Natural killer cell treated with Interleukin-12 subunit alpha and Interleukin-12 subunit beta and Interleukin-15 and Interleukin-18, amount 100 ng/mL, for 72 hours (primary cell): ENCODE results near the gene CA7. TPM values are rescaled to one million over a fixed set of nuclear protein-coding genes. Genes with fewer than 3 reads are reported as not detected.

Source experiments
- ATAC-seq, 2 donors: fragments of 150-1000 bp; cut with Tn5 transposase in 1 of 2; sonication (Bioruptor Pico), chemical (Tn5 transposase) in 1 of 2; 2 replicates each; pipeline ENCODE4 v1.10.0; 2021
- DNase-seq: peaks from one replicate; pipeline ENCODE4 v3.0.0; 2022; ENCODE audit warnings: low spot score
- H3K27ac Mint-ChIP-seq, 2 donors: 1 replicate in 1 of 2; 2 replicates in 1 of 2; pipeline ENCODE4 v1.8.0; 2022; ENCODE audit warnings: mixed read lengths in 2 of 2, mild to moderate bottlenecking in 1 of 2, moderate library complexity in 1 of 2
- H3K27me3 Mint-ChIP-seq, 2 donors: 1 replicate in 1 of 2; 2 replicates in 1 of 2; pipeline ENCODE4 v1.8.0; 2022; ENCODE audit warnings: mixed read lengths in 2 of 2
- H3K36me3 Mint-ChIP-seq: one replicate; pipeline ENCODE4 v1.8.0; 2022; ENCODE audit warnings: mixed read lengths
- H3K4me1 Mint-ChIP-seq, 2 donors: 1 replicate in 1 of 2; 2 replicates in 1 of 2; pipeline ENCODE4 v1.8.0; 2022; ENCODE audit warnings: low read depth in 2 of 2, mixed read lengths in 2 of 2, mild to moderate bottlenecking in 1 of 2
- H3K4me3 Mint-ChIP-seq: one replicate; pipeline ENCODE4 v1.8.0; 2022; ENCODE audit warnings: mixed read lengths
- H3K9me3 Mint-ChIP-seq: 2 replicates; pipeline ENCODE4 v1.8.0; 2022; ENCODE audit warnings: mixed read lengths
- total RNA-seq, 2 donors: library from RNA; stranded (reverse); gene quantifications; one replicate each; pipeline ENCODE4 v1.2.3, GENCODE V29; 2022

Gene CA7
- total RNA-seq, result not detected

DNA sequence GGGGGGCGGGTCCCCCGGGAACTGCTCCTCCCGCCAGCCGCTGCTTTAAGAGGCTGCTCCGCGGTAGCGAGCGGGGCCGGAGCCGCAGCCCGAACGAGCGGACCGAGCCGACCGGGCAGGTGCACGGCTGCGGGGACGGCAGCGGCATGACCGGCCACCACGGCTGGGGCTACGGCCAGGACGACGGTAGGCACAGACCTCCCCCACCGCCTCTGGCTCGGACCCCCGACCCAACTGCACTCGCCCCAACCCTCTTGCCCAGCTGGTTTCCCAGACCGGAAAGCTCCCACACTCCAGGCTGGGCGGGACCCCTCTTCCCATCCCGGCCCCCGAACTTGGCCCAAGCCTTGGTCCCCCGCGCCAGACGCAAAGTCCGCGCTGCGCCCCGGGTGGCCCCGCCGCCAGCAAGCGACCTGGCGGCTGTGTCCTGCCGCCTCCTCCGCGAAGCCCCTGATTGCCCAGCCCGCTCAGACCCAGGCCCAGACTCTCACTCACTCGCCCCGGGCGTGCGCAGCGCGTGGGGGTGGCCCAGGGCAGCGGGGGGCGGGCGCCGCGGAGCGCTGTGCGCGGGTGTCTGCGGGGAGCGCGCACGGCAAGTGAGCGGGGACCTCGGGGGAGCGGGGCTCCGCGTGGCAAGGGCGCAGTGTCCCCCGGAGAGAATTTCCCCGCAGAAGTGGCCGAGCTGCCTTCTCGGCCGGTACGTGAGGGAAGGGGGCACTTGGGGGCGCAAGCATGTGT is at the start of gene CA7:
Gene CA7 (plus strand): TSS at position 73 of the 738 bp plus-strand sequence. CDS start 74 bp downstream, at position 147.
- DNase-seq (no peak), ATAC-seq (peak in 1 of 2 donors; percentile 25)
- no peak within 1 kb of the TSS for H3K27ac Mint-ChIP-seq
- H3K4me3 Mint-ChIP-seq, result peak within 1 kb of the TSS; percentile 34
- H3K4me1 Mint-ChIP-seq, result peaks cover 4 to 6% of the 10 kb centered on the region in 2 donors
- peaks cover 23 to 28% of the 10 kb centered on the region in 2 donors for H3K27me3 Mint-ChIP-seq
- no peaks in the 10 kb centered on the region for H3K9me3 Mint-ChIP-seq
- no peaks in the 10 kb centered on the region for H3K36me3 Mint-ChIP-seq

- H3K36me3 Mint-ChIP-seq, result no peaks in the 10 kb centered on the region
- no peaks in the 10 kb centered on the region for H3K9me3 Mint-ChIP-seq
- no peak overlapping the region for H3K27ac Mint-ChIP-seq
- no peak for DNase-seq
- H3K4me1 Mint-ChIP-seq, result no peaks in the 10 kb centered on the region
- no peak overlapping the region for H3K4me3 Mint-ChIP-seq
- H3K27me3 Mint-ChIP-seq, result no peaks in the 10 kb centered on the region
- ATAC-seq, result no peak
Measured at GRCh38 chr16:66798161-66798560, 46.1 kb upstream of the CA7 start.

- Mint-ChIP-seq H3K27me3 (no peaks in the 10 kb centered on the region), H3K4me3 (no peak overlapping the region)
Measured at GRCh38 chr16:66800856-66801255, 43.4 kb upstream of the CA7 start.

GRCh38 chr16:66801320-66802105 is 42.7 kb upstream of the CA7 start, which contains the start of gene TERB1:
Gene TERB1 (minus strand): TSS chr16:66801584. CDS start chr16:66796798, 4,786 bp downstream.
- Mint-ChIP-seq H3K4me1 (no peaks in the 10 kb centered on the region), H3K27ac (no peak within 1 kb of the TSS), H3K36me3 (peaks cover 22% of the 10 kb centered on the region)

More at GRCh38 chr16:66800856-66801255, 43.4 kb upstream of the CA7 start:
- DNase-seq, result no peak
- Mint-ChIP-seq H3K9me3 (no peaks in the 10 kb centered on the region), H3K27ac (no peak overlapping the region), H3K4me1 (no peaks in the 10 kb centered on the region), H3K36me3 (peaks cover 22% of the 10 kb centered on the region)
- no peak for ATAC-seq

GRCh38 chr16:66802159-66802558 is 42.1 kb upstream of the CA7 start:
- Mint-ChIP-seq H3K36me3 (peaks cover 22% of the 10 kb centered on the region), H3K9me3 (no peaks in the 10 kb centered on the region), H3K4me3 (no peak overlapping the region), H3K27ac (no peak overlapping the region), H3K27me3 (no peaks in the 10 kb centered on the region), H3K4me1 (no peaks in the 10 kb centered on the region)
- DNase-seq (no peak), ATAC-seq (no peak)

More at GRCh38 chr16:66801320-66802105, 42.7 kb upstream of the CA7 start, which contains the start of gene TERB1:
- no peaks in the 10 kb centered on the region for H3K27me3 Mint-ChIP-seq
- no peak within 1 kb of the TSS for H3K4me3 Mint-ChIP-seq
- DNase-seq (no peak), ATAC-seq (peak in 1 of 2 donors; percentile 9)
- H3K9me3 Mint-ChIP-seq, result no peaks in the 10 kb centered on the region

DNA sequence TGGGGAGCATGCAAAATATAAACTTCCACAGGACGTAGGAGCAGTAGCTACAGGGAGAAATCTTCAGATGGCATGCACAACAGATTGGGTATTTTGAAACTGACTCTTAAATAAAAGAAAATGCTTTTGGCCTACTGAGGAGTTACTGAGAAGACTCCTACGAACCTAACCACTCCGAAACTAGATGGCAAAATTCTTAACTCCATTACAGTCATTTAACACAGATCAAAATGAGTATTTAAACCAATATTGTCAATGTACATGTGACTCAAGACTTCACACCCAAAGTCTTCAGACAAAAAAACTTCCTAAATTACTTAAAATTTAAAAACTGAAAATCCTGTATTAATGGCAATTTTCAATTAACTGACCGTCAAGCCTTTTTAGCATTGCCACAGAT is 34.4 kb upstream of the CA7 start:
- Mint-ChIP-seq H3K9me3 (no peaks in the 10 kb centered on the region), H3K27me3 (no peaks in the 10 kb centered on the region), H3K36me3 (peaks cover 14% of the 10 kb centered on the region), H3K4me3 (no peak overlapping the region), H3K4me1 (no peaks in the 10 kb centered on the region), H3K27ac (no peak overlapping the region)
- DNase-seq, result no peak
- peak in 1 of 2 donors; percentile 60 for ATAC-seq

DNA sequence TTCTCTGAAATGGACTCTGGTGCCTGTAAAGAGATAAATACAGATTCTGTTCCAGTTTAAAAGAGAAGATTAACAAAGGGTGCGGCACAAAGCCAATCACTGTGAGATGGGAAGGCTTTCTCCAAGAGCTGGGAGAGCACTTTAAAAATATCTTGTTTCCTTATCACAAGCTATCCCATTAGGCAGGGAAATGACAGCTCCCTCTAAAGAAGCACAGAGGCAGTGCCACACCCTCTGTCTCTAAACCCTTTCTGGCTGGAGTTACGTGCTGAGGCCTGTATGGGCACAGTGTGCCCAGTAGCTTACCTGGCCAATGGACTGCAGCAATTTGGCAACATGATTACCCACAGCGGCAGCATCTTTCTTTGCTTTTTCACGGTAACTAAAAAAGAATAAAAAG is 33.8 kb upstream of the CA7 start:
- H3K27me3 Mint-ChIP-seq, result no peaks in the 10 kb centered on the region
- no peaks in the 10 kb centered on the region for H3K9me3 Mint-ChIP-seq
- ATAC-seq (no peak), DNase-seq (no peak)
- H3K27ac Mint-ChIP-seq, result no peak overlapping the region
- peaks cover 13% of the 10 kb centered on the region for H3K36me3 Mint-ChIP-seq
- no peaks in the 10 kb centered on the region for H3K4me1 Mint-ChIP-seq
- H3K4me3 Mint-ChIP-seq, result no peak overlapping the region

DNA sequence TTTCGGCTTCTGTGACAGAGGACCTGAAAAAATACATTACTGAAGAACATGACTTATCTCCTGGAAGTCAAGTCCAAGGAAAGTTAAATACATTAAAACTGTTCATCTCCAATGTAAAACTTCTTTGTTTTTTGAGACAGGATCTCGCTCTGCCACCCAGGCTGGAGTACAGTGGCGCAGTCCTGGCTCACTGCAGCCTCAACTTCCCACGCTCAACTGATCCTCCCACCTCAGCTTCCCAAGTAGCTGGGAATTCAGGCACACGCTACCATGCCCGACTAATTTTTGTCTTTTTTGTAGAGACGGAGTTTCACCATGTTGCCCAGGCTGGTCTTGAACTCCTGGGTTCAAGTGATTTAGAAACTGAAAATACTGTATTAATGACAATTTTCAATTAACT is 33.2 kb upstream of the CA7 start:
- ATAC-seq (no peak), DNase-seq (no peak)
- Mint-ChIP-seq H3K4me1 (no peaks in the 10 kb centered on the region), H3K9me3 (no peaks in the 10 kb centered on the region), H3K27ac (no peak overlapping the region), H3K27me3 (no peaks in the 10 kb centered on the region), H3K36me3 (peaks cover 8% of the 10 kb centered on the region), H3K4me3 (no peak overlapping the region)

GRCh38 chr16:66814734-66815133 is 29.5 kb upstream of the CA7 start:
- ATAC-seq (no peak), DNase-seq (no peak)
- Mint-ChIP-seq H3K4me3 (no peak overlapping the region), H3K9me3 (no peaks in the 10 kb centered on the region), H3K4me1 (no peaks in the 10 kb centered on the region), H3K27ac (no peak overlapping the region), H3K36me3 (peaks cover 22% of the 10 kb centered on the region), H3K27me3 (no peaks in the 10 kb centered on the region)

GRCh38 chr16:66824006-66824405 is 20.2 kb upstream of the CA7 start:
- peaks cover 17 to 22% of the 10 kb centered on the region in 2 donors for H3K4me1 Mint-ChIP-seq
- H3K36me3 Mint-ChIP-seq, result peaks cover 23% of the 10 kb centered on the region
- no peak overlapping the region for H3K27ac Mint-ChIP-seq
- no peak for DNase-seq
- no peak overlapping the region for H3K4me3 Mint-ChIP-seq
- ATAC-seq, result no peak
- no peaks in the 10 kb centered on the region for H3K9me3 Mint-ChIP-seq
- no peaks in the 10 kb centered on the region for H3K27me3 Mint-ChIP-seq

- H3K27ac Mint-ChIP-seq, result peak within 1 kb of the TSS; percentile 53 to 68
- no peaks in the 10 kb centered on the region for H3K27me3 Mint-ChIP-seq
- H3K36me3 Mint-ChIP-seq, result peaks cover 7% of the 10 kb centered on the region
- DNase-seq, result peak; percentile 92
- peak; percentile 98 for ATAC-seq
- peak within 1 kb of the TSS; percentile 70 for H3K4me3 Mint-ChIP-seq
- no peaks in the 10 kb centered on the region for H3K9me3 Mint-ChIP-seq
- peaks cover 23% of the 10 kb centered on the region in 2 donors for H3K4me1 Mint-ChIP-seq
Measured at GRCh38 chr16:66830422-66831404, 13.5 kb upstream of the CA7 start, which contains the start of gene NAE1. Gene NAE1 (minus strand): TSS chr16:66830976. CDS start chr16:66830899, 77 bp downstream.

GRCh38 chr16:66832190-66832589 is 12.0 kb upstream of the CA7 start:
- Mint-ChIP-seq H3K4me1 (peaks cover 15 to 16% of the 10 kb centered on the region in 2 donors), H3K27ac (no peak overlapping the region), H3K27me3 (no peaks in the 10 kb centered on the region), H3K9me3 (no peaks in the 10 kb centered on the region), H3K4me3 (peak overlapping the region; percentile 53), H3K36me3 (no peaks in the 10 kb centered on the region)
- DNase-seq, result no peak
- no peak for ATAC-seq

- Mint-ChIP-seq H3K4me1 (peaks cover 12 to 13% of the 10 kb centered on the region in 2 donors), H3K27me3 (no peaks in the 10 kb centered on the region), H3K9me3 (no peaks in the 10 kb centered on the region), H3K36me3 (no peaks in the 10 kb centered on the region), H3K27ac (no peak overlapping the region), H3K4me3 (no peak overlapping the region)
- no peak for DNase-seq
- ATAC-seq, result no peak
Measured at GRCh38 chr16:66832661-66833305, 11.4 kb upstream of the CA7 start.
